H9 (cell line): ENCODE data around the gene CCNO. TPM values are rescaled to one million over a fixed set of nuclear protein-coding genes. Genes with fewer than 3 reads are reported as not detected.

Experiments used
- DNase-seq: peaks from one replicate; pipeline ENCODE4 v3.0.0-alpha.2; 2017
- H2AFZ ChIP-seq: one replicate; pipeline ENCODE4 v1.6.1; 2013; ENCODE audit warnings: mild to moderate bottlenecking, low read length, control low read depth, moderate library complexity
- H2AK5ac ChIP-seq: 2 replicates; pipeline ENCODE4 v1.6.1; 2013; ENCODE audit warnings: low read length, control low read depth, mixed read lengths; ENCODE audit not compliant: insufficient read length
- H2BK120ac ChIP-seq: one replicate; pipeline ENCODE4 v1.6.1; 2013; ENCODE audit warnings: low read depth, mild to moderate bottlenecking, low read length, control low read depth, inconsistent platforms; ENCODE audit not compliant: poor library complexity, severe bottlenecking
- H2BK12ac ChIP-seq: 2 replicates; pipeline ENCODE4 v1.6.1; 2013; ENCODE audit warnings: low read length, control low read depth, mixed read lengths, low read depth; ENCODE audit not compliant: insufficient read length
- H2BK15ac ChIP-seq: 2 replicates; pipeline ENCODE4 v1.6.1; 2013; ENCODE audit warnings: low read depth, low read length, control low read depth
- H2BK20ac ChIP-seq: one replicate; pipeline ENCODE4 v1.6.1; 2013; ENCODE audit warnings: low read depth, mild to moderate bottlenecking, low read length, control low read depth, inconsistent platforms; ENCODE audit not compliant: poor library complexity, severe bottlenecking
- H2BK5ac ChIP-seq: 2 replicates; pipeline ENCODE4 v1.6.1; 2013; ENCODE audit warnings: low read length, control low read depth, mixed read lengths; ENCODE audit not compliant: insufficient read length
- H3K14ac ChIP-seq: 2 replicates; pipeline ENCODE4 v1.6.1; 2013; ENCODE audit warnings: low read length, control low read depth; ENCODE audit not compliant: insufficient read depth
- H3K18ac ChIP-seq: 2 replicates; pipeline ENCODE4 v1.6.1; 2013; ENCODE audit warnings: low read depth, mild to moderate bottlenecking, mixed read lengths, low read length, control low read depth; ENCODE audit not compliant: insufficient read length
- H3K23ac ChIP-seq: 2 replicates; pipeline ENCODE4 v1.6.1; 2013; ENCODE audit warnings: low read length, control low read depth, mixed read lengths, low read depth; ENCODE audit not compliant: insufficient read length
- H3K23me2 ChIP-seq: 2 replicates; pipeline ENCODE4 v1.6.1; 2013; ENCODE audit warnings: low read depth, mild to moderate bottlenecking, mixed read lengths, low read length, control low read depth; ENCODE audit not compliant: insufficient read length, poor library complexity, severe bottlenecking
- H3K27ac ChIP-seq: 2 replicates; pipeline ENCODE4 v1.5.1; 2013; ENCODE audit warnings: low read length, control low read depth, mixed read lengths, low read depth; ENCODE audit not compliant: insufficient read length
- H3K27me3 ChIP-seq: 2 replicates; pipeline ENCODE4 v1.6.1; 2013; ENCODE audit warnings: low read length, control low read depth, inconsistent platforms; ENCODE audit not compliant: insufficient read depth
- H3K4ac ChIP-seq: 2 replicates; pipeline ENCODE4 v1.6.1; 2013; ENCODE audit warnings: low read depth, mild to moderate bottlenecking, control low read depth, inconsistent platforms, low read length, moderate library complexity
- H3K4me1 ChIP-seq: 2 replicates; pipeline ENCODE4 v1.6.1; 2013; ENCODE audit warnings: low read length, control low read depth, inconsistent platforms; ENCODE audit not compliant: insufficient read depth
- H3K4me2 ChIP-seq: 2 replicates; pipeline ENCODE4 v1.6.1; 2013; ENCODE audit warnings: low read length, control low read depth, mixed read lengths; ENCODE audit not compliant: insufficient read length, insufficient read depth
- H3K56ac ChIP-seq: 2 replicates; pipeline ENCODE4 v1.6.1; 2013; ENCODE audit warnings: low read depth, mild to moderate bottlenecking, mixed read lengths, low read length, control low read depth; ENCODE audit not compliant: insufficient read length
- H3K79me1 ChIP-seq: 2 replicates; pipeline ENCODE4 v1.6.1; 2013; ENCODE audit warnings: low read depth, mild to moderate bottlenecking, moderate library complexity, low read length, control low read depth, inconsistent platforms; ENCODE audit not compliant: insufficient read depth, poor library complexity, severe bottlenecking
- H3K79me2 ChIP-seq: 2 replicates; pipeline ENCODE4 v1.6.1; 2013; ENCODE audit warnings: low read length, control low read depth, inconsistent platforms; ENCODE audit not compliant: insufficient read depth
- H3K9ac ChIP-seq: 2 replicates; pipeline ENCODE4 v1.6.1; 2013; ENCODE audit warnings: low read length, control low read depth, mixed read lengths; ENCODE audit not compliant: insufficient read length; ENCODE audit errors: extremely low read depth
- H3K9me3 ChIP-seq: one replicate; pipeline ENCODE4 v1.6.1; 2013; ENCODE audit warnings: low read depth, low read length, inconsistent platforms; ENCODE audit not compliant: control insufficient read depth
- H3T11ph ChIP-seq: one replicate; pipeline ENCODE4 v1.6.1; 2013; ENCODE audit warnings: mild to moderate bottlenecking, low read length, control low read depth, inconsistent platforms
- H4K20me1 ChIP-seq: one replicate; pipeline ENCODE4 v1.6.1; 2013; ENCODE audit not compliant: control insufficient read depth, insufficient read length, insufficient read depth
- H4K5ac ChIP-seq: 2 replicates; pipeline ENCODE4 v1.6.1; 2013; ENCODE audit warnings: low read depth, mild to moderate bottlenecking, mixed read lengths, low read length, control low read depth; ENCODE audit not compliant: insufficient read length
- H4K8ac ChIP-seq: replicated peaks from 2 replicates; pipeline ENCODE4 v1.6.1; 2013; ENCODE audit warnings: low read length, control low read depth, mixed read lengths, low read depth; ENCODE audit not compliant: insufficient read length
- H4K91ac ChIP-seq: 2 replicates; pipeline ENCODE4 v1.6.1; 2013; ENCODE audit warnings: low read depth, mild to moderate bottlenecking, moderate library complexity, mixed read lengths, low read length, control low read depth; ENCODE audit not compliant: insufficient read length
- H3K27ac Mint-ChIP-seq, 3 experiments: 2 replicates in 2 of 3; 3 replicates in 1 of 3; pipeline ENCODE4 v1.8.0; 2020 to 2021; ENCODE audit warnings: mixed read lengths in 3 of 3, mild to moderate bottlenecking in 1 of 3, moderate library complexity in 1 of 3
- H3K27me3 Mint-ChIP-seq: 2 replicates; pipeline ENCODE4 v1.8.0; 2021; ENCODE audit warnings: low read depth, mild to moderate bottlenecking, moderate library complexity, mixed read lengths
- H3K36me3 Mint-ChIP-seq, 3 experiments: 2 replicates in 2 of 3; 3 replicates in 1 of 3; pipeline ENCODE4 v1.8.0; 2020 to 2021; ENCODE audit warnings: low read depth in 3 of 3, mixed read lengths in 3 of 3; ENCODE audit not compliant: insufficient read depth in 1 of 3
- H3K4me1 Mint-ChIP-seq, 2 experiments: 2 replicates each; pipeline ENCODE4 v1.8.0; 2020; ENCODE audit warnings: mixed read lengths in 2 of 2
- H3K4me3 Mint-ChIP-seq, 2 experiments: 2 replicates in 1 of 2; 3 replicates in 1 of 2; pipeline ENCODE4 v1.8.0; 2020 to 2021; ENCODE audit warnings: mild to moderate bottlenecking in 2 of 2, mixed read lengths in 2 of 2, moderate library complexity in 1 of 2
- H3K9me3 Mint-ChIP-seq, 2 experiments: 2 replicates in 1 of 2; 3 replicates in 1 of 2; pipeline ENCODE4 v1.8.0; 2020; ENCODE audit warnings: mild to moderate bottlenecking in 2 of 2, mixed read lengths in 2 of 2, moderate library complexity in 1 of 2
- CTCF ChIP-seq: fragments of 200-600 bp; sonication (generic); conservative IDR thresholded peaks from 3 replicates; pipeline ENCODE4 v1.8.0; 2021; ENCODE audit warnings: antibody characterized with exemption, mild to moderate bottlenecking
- WGBS: extraction: QIAGEN DNeasy Blood & Tissue Kit; methylation state at CpG from one replicate; pipeline ENCODE4 v1.1.7; 2013; ENCODE audit warnings: missing lambda C conversion rate, low lambda C conversion rate, mixed read lengths; ENCODE audit not compliant: insufficient read length; ENCODE audit errors: extremely low coverage; 5-methylcytosine and 5-hydroxymethylcytosine counted together
- total RNA-seq: library from RNA; stranded (reverse); gene quantifications from 2 replicates; pipeline ENCODE4 v1.2.1, GENCODE V29; 2021

The CCNO gene
- total RNA-seq, 1 experiment from 2014 or later: 0.24 TPM

- H3K79me2 ChIP-seq: no peaks in the 10 kb centered on the region
These were observed 11.1 kb downstream of the CCNO start for GRCh38 chr5:55222092-55222984.

More at GRCh38 chr5:55222092-55222984, 11.1 kb downstream of the CCNO start:
- Histone ChIP-seq H2BK5ac (no peak overlapping the region), H3K9me3 (no peaks in the 10 kb centered on the region), H2BK12ac (no peak overlapping the region), H3K27me3 (peaks cover 64% of the 10 kb centered on the region), H4K5ac (no peak overlapping the region), H2BK20ac (no peak overlapping the region), H4K20me1 (no peaks in the 10 kb centered on the region), H3K14ac (no peak overlapping the region), H3K23me2 (peaks cover 6% of the 10 kb centered on the region), H3K4me2 (peak overlapping the region; percentile 34), H3K18ac (no peak overlapping the region), H3K4me1 (no peaks in the 10 kb centered on the region), H3K79me1 (no peaks in the 10 kb centered on the region), H2AFZ (no peak overlapping the region), H3K27ac (no peak overlapping the region), H3K9ac (no peak overlapping the region), H2BK120ac (no peak overlapping the region), H2AK5ac (no peak overlapping the region), H4K91ac (no peak overlapping the region), H4K8ac (no peak overlapping the region), H3K56ac (no peak overlapping the region), H2BK15ac (no peak overlapping the region), H3K23ac (no peak overlapping the region), H3K4ac (no peak overlapping the region), H3T11ph (no peak overlapping the region)
- Mint-ChIP-seq H3K27ac (no peak overlapping the region), H3K4me1 (peaks cover 22 to 29% of the 10 kb centered on the region in 2 experiments), H3K9me3 (peaks cover 2 to 13% of the 10 kb centered on the region in 2 experiments; a peak in 3 of 5 replicates), H3K36me3 (no peaks in the 10 kb centered on the region; a peak in 1 of 7 replicates), H3K27me3 (peaks cover 97% of the 10 kb centered on the region), H3K4me3 (peak overlapping the region; percentile 22 to 52)
- TF ChIP-seq CTCF: no peak
- WGBS: no CpG with 5 or more reads among the region's 30 CpGs
- DNase-seq: no peak
